GM18498 (cell line): ENCODE data around the gene CXCL14.

Experiments
- ATAC-seq: cut with Tn5 transposase; IDR thresholded peaks from one replicate; pipeline ENCODE4 v1.9.1; 2021; ENCODE audit warnings: mild to moderate bottlenecking, moderate library complexity; ENCODE audit not compliant: unreplicated experiment

Gene CXCL14, protein sequence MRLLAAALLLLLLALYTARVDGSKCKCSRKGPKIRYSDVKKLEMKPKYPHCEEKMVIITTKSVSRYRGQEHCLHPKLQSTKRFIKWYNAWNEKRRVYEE

DNA sequence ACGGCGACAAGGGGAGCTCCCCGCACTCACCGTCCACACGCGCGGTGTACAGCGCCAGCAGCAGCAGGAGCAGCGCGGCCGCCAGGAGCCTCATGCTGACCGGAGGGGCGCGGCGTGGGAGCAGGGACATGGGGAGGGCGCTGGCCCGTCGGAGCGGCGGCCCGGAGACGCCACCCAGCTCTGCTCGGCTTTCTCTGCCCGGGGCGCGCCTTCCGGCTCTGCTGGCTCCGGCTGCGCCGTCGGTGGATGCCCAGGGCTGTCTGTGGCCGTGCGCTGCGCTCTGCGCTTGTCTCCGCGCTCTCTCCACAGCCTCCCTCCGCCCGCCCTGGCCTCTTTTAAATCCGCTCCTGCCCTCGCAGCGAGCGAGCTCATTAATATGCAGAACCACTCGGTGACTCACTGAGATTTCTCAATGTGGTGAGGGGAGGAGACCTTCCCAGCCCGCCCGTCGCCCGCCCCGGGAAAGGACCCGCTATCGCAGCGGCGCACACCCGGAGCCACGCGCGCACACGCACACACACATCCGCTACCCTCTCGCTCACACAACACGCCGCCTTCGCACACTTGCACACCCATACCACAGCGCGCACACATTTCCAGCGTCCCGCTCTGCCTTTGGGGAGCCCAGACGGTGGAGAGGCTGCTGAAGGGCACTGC lies at the start of gene CXCL14:
Gene CXCL14, minus strand, starts transcription at position 307 of the 657 bp plus-strand sequence. Its CDS starts 213 bp downstream, at position 94.
- no peak for ATAC-seq

DNA sequence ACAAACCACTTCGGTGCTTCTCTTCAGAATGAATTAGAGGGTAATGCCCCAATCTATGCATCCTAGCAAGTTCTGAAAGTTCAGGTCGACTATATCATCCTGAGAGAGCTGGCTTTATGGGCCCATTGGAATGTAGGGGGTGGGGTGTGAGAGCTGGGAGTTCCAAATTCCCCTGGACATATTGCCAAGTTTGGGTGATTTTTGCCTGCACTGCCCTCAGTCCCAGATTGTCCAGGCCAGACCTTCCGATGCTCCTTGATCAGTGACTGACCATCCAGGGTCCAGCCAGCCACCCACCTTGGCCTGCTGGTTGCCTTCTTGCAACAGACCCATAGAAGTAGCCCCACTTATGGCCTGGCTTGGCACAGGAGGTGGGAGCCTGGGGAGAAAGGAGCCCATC lies 47.8 kb upstream of the CXCL14 start:
- ATAC-seq = no peak

DNA sequence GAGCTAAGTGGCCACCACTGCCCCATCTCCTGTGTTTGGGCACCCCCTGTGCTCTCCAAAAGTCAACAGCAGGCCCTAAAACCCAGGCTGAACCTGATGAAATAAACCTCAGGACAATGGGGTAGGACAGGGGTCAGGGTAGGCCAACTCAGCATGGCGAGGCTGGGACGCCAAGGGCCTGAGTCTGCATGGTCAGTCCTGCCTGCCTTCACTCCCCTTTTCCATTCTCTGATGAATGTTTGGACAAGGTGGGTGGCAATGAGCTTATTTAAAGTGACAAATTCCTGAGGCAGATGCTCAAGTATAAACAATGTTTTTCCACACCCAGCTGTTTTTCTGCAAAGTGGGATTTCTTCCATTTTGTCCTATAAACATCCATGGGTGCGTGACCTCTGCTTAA lies 47.2 kb upstream of the CXCL14 start:
- ATAC-seq = no peak

DNA sequence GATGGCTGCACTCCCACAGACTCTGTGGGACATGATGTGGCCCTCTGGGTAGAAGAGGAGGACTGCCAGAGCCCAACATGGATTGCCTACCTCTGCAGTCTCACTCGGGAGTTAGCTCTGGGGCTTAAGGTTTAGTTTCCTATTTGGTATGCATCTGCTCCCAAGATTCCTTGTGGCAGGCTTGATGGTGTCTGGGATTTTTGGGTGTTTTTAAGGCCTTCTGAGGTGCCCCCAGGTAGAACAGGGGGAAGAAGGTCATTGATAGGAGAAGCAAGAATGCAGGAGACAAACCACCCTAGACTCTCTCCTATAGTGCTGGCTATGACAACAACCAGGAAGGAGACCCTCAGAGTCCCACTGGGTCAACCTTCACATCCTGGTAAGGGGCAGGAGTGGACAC lies 46.7 kb upstream of the CXCL14 start:
- ATAC-seq = no peak

DNA sequence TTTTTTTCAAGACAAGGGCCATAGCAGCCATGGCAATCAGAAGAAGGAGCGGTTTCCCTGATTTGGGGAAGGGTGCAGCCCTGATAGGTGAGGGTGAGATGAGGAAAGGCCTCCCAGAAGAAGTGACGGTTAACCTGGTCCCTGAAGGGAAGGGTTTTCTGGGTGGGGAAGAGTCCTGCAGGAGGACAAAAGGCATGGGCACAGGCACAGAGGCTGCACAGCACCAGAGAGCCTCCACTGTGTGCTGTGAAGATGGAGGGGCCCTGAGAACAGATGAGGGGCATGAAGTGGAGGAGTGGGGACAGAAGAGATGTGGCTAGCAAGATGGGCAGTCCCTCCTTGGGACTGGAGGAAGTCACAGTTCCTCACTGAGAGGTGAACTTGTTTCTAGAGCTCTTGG lies 46.3 kb upstream of the CXCL14 start:
- no peak for ATAC-seq

DNA sequence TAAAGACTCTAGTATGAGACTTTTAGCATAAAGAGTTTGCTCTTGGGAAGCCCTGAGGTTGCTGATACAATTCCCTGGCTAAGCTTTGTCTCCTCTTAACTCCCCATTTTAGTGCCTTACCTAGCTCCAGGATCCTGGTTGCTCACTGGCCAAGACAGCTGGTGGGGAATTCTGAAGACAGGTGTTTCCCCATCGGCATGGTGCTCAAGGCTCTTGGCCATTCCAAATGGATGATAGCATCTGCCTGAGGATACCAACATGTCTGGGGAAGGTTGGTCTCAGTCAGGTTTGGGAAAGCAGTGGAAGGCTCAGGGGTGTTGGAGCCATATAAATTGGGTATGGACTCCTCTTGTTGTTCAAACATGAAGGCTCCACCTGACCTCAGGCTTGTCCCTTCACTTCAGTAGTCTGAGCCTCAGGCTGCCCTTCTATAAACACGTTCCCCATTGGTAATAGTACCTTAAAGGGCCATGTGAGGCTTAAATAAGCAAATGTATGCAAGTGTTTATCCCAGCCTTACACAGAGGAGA lies 44.5 kb upstream of the CXCL14 start:
- ATAC-seq = no peak

DNA sequence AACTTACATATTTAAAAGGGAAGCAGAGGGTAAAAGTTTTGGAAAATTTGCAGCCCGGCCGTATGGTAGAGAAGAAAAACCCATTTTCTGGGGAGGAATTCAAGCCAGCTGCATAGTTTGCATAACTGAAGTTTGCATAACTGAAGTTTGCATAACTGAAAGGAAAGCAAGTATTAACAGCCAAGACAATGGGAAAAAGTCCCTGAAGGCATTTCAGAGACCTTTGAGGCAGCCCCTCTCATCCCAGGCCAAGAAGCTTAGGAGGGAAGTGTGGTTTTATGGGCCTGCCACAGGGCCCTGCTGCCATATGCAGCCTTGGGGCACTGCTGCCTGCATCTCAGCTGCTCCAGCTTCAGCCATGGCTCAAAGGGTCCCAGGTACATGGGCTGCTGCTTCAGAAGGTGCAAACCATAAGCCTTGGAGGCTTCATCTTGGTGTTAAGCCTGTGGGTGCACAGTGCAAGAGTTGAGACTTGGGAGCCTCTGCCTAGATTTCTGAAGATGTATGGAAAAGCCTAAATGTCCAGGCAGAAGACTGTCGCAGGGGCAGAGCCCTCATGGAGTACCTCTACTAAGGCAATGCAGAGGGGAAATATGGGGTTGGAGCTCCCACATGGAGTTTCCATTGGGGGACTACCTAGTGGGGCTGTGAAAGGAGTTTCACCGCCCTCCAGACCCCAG lies 36.9 kb upstream of the CXCL14 start:
- ATAC-seq = no peak

DNA sequence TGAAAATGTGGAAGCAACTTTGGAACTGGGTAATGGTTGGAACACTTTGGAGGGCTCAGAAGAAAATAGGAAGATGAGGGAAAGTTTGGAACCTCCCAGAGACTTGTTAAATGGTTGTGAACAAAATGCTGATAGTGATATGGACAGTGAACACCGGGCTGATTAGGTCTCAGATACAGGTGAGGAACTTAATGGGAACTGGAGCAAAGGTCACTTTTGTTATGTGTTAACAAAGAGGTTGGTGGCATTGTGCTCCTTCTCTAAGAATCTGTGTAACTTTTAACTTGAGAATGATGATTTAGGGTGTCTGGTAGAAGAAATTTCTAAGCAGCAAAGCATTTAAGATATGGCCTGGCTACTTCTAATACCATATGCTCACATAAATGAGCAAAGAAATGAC lies 36.4 kb upstream of the CXCL14 start:
- no peak for ATAC-seq

DNA sequence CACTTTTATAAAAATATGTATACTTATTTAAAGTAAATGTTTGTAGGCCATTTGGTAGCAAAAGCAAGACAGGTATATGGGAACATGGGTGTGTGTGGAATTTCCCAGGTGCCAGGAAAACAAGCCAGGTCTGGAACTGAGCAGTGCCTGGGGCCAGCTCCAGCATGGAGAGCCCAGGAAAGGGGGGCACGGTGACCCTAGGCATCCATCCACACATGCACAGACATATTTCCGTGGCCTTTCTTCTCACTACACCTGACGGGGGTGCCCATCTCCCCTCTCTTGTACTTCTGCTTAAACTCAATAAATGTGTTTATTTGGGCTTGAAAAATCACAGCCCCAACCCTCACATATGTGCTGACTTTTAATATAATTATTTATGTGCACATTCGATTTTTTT lies 31.2 kb upstream of the CXCL14 start:
- no peak for ATAC-seq

DNA sequence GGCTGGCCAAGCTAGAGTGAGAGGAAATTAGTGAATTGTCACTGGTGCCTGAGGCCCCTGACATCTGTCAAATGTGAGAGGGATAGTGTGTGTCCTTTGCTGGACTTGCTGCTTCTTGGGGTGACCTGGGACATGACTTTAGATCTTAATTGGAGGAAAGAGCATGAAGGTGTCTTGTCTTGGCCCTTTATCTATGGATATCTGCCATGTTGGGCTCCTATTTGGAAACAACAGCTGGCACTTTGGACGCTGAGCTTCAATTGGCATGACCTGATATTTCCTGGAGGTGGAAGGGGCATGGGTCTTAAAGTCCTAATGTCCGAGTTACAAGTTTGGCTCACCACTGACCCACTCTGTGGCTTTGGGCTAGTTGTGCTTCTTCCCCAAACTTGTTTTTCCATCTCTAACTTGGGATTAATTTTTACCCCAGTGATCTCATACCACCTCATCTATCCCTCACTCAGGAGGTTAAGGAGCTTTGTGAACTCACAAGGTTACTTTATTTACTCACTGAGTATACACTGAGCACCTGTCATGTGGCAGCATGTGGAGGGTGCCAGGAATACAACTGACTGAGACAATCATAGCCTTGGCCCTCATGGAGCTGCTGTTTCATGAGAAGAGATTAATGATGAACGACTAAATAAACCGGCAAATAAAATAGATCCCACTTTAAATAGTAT lies 30.1 kb upstream of the CXCL14 start:
- no peak for ATAC-seq

DNA sequence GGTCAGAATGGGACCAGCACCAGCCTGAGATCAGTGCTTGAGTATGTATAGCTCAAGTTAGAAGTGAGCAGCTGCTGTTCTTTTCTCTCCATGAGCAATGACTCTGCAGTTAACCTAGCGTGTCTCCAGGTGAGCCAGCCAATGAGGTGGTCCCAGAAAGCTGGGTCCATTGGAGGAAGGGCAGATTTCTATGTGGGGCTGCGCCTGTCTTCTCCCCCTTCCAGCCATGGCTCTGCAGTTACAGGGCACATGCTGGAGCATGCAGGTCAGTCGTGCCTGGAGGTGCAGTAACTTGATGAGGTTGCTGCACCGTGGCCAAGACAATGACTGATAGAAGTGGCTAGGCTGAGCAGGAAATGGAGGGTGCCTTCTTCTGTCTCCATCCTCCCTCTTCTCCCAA lies 29.6 kb upstream of the CXCL14 start:
- no peak for ATAC-seq

DNA sequence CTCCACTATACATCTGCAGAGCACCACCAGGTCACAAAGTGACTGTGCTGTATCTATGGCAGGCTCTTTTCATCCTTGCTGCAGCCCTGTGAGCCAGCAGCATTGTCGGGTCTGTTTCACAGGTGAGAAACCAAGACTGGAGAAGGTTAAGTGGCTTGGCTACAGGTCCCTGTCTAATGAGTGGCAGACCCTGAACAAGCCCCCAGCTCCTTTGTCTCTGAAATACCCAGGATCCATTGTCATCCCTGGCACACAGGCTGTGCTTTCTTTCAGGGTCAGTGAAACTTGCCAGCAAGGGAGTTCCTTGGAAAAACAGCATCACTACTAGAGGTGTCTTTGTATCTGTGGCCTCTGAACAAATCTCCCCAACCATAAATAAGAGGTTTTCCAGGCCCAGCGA lies 27.6 kb upstream of the CXCL14 start:
- ATAC-seq = no peak

DNA sequence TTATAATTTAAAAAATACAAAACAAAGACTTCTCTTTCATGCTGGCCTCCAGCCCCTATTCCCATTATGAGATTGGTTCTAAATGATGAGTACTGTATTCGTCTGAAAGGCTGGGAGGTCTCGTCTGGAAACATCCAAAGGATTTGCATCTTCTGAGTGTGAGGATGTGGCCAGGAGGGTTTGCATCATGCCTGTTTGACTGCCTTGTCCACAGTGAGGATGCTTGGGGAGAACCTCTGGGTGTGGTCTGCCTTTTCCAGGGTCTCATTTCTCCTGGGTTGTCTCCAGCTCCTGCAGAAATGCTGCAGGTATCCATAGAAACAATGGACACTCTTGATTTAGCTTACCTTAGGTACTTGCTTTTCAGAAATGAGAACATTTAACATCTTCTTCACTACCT lies 26.4 kb upstream of the CXCL14 start:
- ATAC-seq = no peak

DNA sequence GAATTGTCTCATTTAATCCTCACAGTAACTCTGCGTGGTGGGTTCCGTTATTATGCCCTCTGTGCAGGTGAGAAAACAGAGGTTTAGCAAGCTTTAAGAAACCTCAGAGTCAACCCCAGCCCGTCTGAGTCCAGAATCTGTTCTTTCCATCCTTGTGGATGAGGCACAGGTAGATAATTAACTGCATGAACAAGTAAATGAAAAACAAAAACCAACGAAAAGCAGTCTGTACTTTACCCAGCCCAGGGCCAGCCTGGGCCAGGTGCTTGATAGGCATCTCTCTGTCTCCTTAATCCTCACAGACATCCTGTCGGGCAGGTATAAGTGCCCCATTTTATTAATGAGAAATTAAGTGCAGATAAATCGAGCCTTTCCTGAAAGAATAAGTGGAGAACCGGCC lies 25.3 kb upstream of the CXCL14 start:
- ATAC-seq = no peak

DNA sequence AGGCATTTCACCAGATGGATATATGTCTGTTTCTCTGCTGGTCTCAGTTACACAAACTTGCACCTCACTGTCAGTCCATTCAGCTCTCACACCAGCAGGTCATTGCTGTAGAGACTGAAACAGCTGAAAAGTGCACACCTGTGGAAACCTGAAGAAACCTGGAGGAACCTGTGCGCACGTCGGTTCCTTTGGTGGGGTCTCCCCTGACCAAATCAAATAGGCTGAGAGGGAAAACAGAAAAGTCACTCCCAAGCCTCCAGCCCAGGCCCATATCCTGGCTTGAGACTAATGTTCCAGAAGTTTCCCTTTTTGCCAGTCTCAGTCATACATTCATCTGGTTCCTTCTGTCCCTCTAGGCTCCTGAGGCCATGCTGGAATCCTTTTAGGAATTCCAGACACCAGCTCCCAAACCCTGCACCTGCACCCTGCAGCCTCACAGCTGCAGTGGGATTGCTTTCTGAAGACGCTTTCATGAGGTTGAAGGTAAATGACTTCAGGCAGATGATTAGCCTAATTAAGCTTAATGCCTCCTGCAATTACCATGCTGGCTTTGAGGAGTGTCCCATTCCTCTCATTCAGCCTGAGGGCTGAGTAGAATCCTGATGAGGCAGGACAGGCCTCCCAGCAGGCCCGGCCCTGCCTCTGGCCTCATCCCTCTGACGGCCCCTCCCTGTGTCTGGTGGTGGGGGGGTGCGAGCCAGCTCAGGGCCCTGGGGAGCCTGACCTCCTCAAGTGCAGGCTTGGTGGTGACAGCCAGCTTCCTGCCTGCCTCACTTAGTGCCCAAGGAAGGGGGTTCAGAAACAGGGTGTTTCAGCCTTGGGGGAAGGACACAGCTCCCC lies 24.3 kb upstream of the CXCL14 start:
- no peak for ATAC-seq

DNA sequence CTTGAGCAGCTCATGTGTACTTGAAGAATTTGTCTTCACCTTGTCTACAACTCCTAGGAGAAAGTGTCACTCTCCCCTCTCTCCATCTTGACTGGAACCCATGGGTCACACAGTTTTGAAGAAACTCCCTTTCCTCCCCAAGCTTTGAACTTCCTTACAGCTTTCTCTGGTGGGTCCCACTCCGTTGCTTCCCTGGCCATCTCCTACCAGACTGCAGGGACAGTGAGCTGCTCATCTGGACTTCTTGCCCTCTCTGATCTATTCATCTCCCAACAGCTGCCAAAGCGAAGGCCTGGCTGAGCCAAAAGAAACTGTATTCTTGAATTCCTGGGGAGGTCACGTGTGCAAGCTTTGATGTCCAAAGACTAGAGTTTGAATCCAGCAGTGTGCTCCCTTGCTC lies 22.7 kb upstream of the CXCL14 start:
- no peak for ATAC-seq

DNA sequence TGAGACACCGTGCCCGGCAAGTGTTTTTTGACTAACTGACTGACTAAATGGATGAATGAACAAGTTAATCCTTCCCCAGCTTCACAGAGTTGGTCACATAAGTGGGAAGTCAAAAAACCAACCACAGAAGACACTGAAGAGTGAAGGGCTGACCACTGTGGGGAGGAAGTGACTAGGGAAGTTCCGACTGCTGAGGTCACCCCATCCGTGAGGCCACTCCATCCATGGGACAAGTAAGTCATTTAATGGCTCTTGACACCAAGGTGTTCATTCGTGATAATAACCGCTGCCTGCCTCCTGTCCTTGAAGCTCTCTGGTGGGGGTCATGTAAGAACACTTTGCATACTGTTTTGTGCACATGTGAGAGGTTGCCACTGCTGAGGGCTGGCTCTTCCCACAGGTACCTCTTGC lies 22.2 kb upstream of the CXCL14 start:
- no peak for ATAC-seq

DNA sequence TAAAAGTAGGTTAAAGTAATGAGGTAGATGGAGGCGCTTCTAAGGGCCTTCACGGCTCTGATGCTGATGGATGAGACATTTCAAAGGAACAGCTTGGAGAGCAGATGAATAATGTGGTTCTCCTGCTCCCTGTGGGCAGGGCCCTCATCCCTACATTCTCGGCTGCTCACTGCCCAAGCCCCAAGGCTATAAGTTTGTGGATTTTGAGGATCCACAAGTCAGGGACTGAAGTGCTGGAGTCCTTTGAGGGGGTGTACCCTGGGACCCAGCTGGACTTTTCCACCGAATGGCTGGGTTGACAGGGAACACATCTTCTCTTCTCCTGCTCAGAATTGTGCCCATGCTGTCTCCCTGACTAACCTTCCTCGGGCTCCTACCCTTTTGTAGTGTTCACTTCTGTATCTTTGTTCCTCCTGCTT lies 21.4 kb upstream of the CXCL14 start:
- ATAC-seq = no peak

DNA sequence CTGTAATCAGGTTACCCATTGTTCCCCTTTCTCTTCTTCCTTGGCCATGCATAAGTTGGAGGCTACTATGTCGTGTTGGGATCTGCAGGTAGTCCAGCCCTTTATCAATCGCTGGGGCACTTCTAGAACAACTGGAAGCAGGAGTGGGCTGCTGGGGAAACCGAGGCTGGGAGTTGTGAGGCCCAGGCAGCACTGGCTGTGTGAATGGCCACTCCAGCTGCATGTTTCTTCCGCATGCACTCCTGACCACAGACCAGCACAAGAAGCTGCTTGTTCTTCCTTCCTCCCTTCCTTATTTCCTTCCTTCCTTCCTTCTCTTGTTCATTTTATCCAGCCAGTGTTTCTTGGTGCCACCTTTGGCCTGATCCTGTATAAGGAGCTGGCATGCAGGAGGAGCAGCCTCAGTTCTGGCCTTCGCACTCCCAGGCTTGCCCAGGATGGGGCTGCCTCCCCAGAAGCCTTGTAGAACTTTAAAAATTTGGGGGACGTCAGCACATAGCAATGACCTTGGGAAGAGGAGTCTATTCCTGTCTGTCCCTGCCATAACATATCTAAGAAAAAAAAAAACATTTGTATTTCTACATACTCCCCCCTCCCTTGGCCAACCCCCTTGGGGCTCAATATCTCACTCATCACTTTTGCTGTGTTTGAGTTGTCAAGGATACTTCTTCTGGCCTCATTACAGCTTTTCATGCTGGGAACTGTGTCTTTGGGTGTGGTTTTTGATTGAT lies 20.8 kb upstream of the CXCL14 start:
- no peak for ATAC-seq

DNA sequence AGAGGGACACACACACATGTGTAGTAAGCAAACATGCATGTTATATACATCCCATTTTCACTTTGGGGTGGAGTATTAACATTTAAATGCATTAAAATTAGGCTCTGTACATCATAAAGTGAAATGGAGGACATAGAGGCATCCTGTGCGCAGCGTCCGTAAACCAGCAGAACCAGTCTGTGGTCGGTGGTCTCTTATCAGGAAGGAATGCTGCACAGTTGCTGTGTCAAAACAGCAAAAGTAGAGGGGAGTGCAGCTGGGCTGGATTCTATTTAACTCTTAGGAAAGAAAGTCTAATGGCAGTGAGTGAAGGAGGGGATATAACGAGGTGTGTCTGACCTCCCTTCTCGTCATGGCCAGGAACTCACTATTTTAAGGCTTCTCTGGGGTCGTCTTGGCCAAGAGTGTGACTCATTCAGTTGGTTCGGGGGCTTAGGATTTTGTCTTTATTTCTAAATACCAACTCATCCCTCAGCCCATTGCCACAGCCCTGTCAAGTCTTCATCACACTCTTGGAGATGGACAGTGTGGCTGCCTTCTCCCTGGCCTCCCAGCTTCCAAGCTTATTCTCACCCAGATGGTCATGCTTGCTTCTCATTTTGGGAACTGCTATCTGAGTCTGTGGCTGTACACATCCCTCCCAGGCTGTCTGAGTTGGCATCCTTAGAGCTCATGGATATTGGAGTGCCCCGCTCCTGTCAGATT lies 20.1 kb upstream of the CXCL14 start:
- no peak for ATAC-seq
